Subcutaneous adipose tissue (tissue), 4 donors: ENCODE data around the gene THSD4. TPM values are rescaled to one million over a fixed set of nuclear protein-coding genes. Genes with fewer than 3 reads are reported as not detected.

ENCODE experiments used
- total RNA-seq, 4 donors: library from RNA; depleted of rRNA; stranded (reverse); fragments of >200 nt; gene quantifications; one replicate each; pipeline ENCODE4 v1.1.0, GENCODE V29; 2016
- TF ChIP-seq, protein P1 (sequence below): fragments of 450-650 bp; IDR thresholded peaks from one replicate; pipeline ENCODE4 v1.5.1; 2016; ENCODE audit warnings: low read depth, mild to moderate bottlenecking, control low read depth, antibody characterized with exemption, moderate library complexity

THSD4 gene
- total RNA-seq, 4 donors from 2014 or later, result 0.17 to 0.94 (median 0.63) TPM

DNA sequence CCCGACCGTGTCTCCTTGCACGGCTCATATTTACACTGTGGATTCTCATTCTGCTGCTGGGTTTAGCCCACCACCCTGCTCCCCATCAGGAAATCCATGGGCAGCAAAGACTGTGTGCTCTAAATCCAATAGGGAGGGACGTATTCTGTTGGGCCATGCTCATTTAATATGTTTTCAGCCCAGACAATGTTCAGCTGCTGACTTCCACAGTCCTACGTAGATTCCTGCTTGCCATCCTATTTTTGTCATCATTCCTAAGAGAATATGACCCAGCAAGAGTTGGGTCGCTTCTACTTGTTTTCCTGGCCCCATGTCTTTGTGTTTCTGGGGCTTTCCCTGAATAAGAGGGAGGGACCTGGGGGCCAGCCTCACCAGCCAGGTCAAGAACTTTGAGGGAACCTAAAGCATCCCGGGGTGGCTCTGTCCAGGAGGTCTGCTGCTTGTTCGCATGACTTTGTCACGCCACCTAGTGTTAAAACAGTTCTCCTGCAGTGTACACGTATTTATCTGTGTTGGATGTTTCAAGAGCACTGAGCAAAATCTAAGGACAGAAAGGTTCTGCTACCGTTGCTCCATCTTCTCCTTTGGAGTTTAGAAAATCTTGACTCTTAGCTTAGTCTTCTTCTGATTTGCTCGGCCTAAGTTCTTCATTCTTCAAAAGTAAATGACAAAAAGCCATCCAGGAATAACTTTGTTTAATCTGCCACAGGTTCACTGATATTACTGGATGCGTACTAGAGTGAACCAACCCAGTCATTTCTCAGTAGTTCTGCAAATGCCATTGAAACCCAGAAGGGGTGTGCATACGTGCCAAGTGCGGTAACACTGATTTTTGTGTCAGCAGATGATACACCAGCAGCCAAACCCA lies 615.2 kb downstream of the THSD4 start:
- TF ChIP-seq, protein P1, sequence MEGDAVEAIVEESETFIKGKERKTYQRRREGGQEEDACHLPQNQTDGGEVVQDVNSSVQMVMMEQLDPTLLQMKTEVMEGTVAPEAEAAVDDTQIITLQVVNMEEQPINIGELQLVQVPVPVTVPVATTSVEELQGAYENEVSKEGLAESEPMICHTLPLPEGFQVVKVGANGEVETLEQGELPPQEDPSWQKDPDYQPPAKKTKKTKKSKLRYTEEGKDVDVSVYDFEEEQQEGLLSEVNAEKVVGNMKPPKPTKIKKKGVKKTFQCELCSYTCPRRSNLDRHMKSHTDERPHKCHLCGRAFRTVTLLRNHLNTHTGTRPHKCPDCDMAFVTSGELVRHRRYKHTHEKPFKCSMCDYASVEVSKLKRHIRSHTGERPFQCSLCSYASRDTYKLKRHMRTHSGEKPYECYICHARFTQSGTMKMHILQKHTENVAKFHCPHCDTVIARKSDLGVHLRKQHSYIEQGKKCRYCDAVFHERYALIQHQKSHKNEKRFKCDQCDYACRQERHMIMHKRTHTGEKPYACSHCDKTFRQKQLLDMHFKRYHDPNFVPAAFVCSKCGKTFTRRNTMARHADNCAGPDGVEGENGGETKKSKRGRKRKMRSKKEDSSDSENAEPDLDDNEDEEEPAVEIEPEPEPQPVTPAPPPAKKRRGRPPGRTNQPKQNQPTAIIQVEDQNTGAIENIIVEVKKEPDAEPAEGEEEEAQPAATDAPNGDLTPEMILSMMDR, result no peak

DNA sequence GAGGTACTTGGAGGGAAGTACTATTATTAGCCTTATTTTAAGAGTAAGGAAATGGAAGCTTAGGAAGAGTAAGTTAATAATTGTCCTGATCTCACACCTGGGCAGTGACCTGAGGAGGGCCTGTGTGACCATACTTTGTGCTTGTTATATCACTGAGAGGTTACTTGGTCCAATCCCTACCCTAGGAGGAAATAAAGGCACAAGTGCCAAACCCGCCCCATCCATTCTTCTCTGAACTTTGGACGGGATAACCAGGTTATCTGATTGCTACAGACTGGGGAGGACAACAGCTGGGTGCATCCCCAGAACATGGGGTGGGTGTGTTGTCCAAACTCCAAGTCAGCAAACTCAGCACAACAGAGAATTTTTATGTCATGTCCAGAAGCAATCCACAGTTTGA lies 617.4 kb downstream of the THSD4 start:
- TF ChIP-seq, protein P1, result no peak

DNA sequence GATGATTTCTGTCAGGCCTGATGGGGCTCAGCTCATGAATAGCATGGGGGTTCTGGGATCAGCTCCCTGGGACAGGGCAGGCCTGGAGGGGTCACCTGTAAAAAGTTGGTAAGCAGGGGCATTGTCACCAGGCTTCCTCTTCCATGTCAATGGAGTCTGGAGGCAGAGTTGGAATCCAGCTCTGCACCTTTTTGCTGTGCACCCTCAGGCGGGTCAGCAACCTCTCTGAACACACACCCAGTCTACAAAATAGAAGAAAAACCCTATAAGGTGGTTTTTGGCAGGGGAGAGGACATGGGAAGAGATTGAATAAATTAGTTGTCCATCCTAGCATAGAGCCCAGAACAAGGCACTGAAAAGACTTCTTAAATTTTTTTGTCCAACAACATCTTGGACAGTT lies 617.9 kb downstream of the THSD4 start:
- TF ChIP-seq, protein P1, result no peak

GRCh38 chr15:71734709-71735384 lies 619.6 kb downstream of the THSD4 start:
- TF ChIP-seq, protein P1, result no peak

GRCh38 chr15:71735385-71735757 lies 620.1 kb downstream of the THSD4 start:
- TF ChIP-seq, protein P1, result no peak

GRCh38 chr15:71736286-71736947 lies 621.1 kb downstream of the THSD4 start:
- TF ChIP-seq, protein P1, result no peak

GRCh38 chr15:71737761-71738160 lies 622.5 kb downstream of the THSD4 start:
- TF ChIP-seq, protein P1, result no peak
